Bronchial epithelial cell (primary cell): Measurements from ENCODE around the gene FNBP1. TPM values are rescaled to one million over a fixed set of nuclear protein-coding genes. Genes with fewer than 3 reads are reported as not detected.

Experiments
- DNase-seq: peaks from one replicate; pipeline ENCODE4 v3.0.0-alpha.2; 2010; ENCODE audit warnings: low read depth
- FAIRE-seq: peaks from 2 replicates; lab custom pipeline; 2011; peaks lifted over from hg19 to GRCh38; lab: Jason Lieb, UNC
- H3K27me3 ChIP-seq: 2 replicates; pipeline ENCODE4 v1.5.1; 2011; ENCODE audit warnings: low read length; ENCODE audit not compliant: control insufficient read depth, insufficient read depth
- H3K36me3 ChIP-seq: 2 replicates; pipeline ENCODE4 v1.5.1; 2011; ENCODE audit warnings: low read length; ENCODE audit not compliant: control insufficient read depth, insufficient read depth
- H3K4me3 ChIP-seq: 2 replicates; pipeline ENCODE4 v1.5.1; 2011; ENCODE audit warnings: mild to moderate bottlenecking, low read depth, low read length, control low read depth
- total RNA-seq: library from RNA; depleted of rRNA; stranded (reverse); fragments of >200 nt; gene quantifications from 2 replicates; pipeline ENCODE4 v1.2.1, GENCODE V29; 2014
- TF ChIP-seq, protein P1 (sequence below): IDR thresholded peaks from 2 replicates; pipeline ENCODE4 v1.5.1; 2011; ENCODE audit warnings: mild to moderate bottlenecking, moderate library complexity, low read length, control low read depth, inconsistent platforms; ENCODE audit not compliant: insufficient read depth, severe bottlenecking

The FNBP1 gene
- total RNA-seq, 1 donor from 2014 or later: 13.4 TPM

DNA sequence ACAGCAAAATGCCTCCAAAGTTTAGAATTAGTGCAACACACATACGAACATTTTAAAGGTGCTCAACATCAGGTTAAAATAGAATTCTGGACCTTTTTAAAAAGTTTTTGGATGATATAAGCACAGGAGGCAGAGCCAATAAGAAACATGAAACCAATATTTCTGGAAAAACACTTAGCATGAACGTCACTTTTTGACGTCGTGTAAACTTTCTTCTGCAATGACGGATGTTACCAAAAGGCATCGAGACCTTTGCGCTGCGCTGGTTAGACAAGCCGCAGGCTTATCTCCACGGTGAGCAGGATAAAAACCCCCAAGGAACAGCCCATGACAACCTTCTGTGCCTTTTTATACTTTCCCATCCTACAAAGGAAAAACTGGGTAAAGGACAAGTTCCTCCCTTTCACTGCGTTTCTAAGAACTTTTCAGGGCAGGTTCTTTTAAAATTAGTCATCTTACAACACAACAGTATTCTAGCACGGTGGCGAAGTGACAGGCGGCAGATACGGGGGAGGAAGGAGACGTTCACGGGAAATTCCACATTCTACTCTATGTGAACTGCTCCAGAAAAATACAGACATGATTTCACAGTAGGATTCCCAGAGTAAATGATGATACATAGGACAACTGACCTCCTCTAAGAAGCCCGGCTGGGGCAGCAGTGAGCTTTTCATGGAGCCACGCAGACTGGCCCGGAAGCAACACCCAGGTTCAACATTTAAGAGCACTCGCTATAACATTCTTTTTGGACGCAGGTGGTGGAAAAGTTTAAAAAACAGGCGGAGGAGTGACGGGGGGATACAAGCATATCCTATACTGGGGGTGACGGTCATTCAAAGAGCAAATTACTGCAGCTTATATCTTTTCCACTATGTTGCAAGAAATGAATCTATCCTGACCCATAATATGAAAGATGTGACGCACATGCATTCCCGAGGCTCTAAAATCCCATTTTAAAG, 155.4 kb downstream of the FNBP1 start:
- TF ChIP-seq, protein P1, sequence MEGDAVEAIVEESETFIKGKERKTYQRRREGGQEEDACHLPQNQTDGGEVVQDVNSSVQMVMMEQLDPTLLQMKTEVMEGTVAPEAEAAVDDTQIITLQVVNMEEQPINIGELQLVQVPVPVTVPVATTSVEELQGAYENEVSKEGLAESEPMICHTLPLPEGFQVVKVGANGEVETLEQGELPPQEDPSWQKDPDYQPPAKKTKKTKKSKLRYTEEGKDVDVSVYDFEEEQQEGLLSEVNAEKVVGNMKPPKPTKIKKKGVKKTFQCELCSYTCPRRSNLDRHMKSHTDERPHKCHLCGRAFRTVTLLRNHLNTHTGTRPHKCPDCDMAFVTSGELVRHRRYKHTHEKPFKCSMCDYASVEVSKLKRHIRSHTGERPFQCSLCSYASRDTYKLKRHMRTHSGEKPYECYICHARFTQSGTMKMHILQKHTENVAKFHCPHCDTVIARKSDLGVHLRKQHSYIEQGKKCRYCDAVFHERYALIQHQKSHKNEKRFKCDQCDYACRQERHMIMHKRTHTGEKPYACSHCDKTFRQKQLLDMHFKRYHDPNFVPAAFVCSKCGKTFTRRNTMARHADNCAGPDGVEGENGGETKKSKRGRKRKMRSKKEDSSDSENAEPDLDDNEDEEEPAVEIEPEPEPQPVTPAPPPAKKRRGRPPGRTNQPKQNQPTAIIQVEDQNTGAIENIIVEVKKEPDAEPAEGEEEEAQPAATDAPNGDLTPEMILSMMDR: no peak
- DNase-seq: no peak
- H3K4me3 ChIP-seq: no peak overlapping the region

DNA sequence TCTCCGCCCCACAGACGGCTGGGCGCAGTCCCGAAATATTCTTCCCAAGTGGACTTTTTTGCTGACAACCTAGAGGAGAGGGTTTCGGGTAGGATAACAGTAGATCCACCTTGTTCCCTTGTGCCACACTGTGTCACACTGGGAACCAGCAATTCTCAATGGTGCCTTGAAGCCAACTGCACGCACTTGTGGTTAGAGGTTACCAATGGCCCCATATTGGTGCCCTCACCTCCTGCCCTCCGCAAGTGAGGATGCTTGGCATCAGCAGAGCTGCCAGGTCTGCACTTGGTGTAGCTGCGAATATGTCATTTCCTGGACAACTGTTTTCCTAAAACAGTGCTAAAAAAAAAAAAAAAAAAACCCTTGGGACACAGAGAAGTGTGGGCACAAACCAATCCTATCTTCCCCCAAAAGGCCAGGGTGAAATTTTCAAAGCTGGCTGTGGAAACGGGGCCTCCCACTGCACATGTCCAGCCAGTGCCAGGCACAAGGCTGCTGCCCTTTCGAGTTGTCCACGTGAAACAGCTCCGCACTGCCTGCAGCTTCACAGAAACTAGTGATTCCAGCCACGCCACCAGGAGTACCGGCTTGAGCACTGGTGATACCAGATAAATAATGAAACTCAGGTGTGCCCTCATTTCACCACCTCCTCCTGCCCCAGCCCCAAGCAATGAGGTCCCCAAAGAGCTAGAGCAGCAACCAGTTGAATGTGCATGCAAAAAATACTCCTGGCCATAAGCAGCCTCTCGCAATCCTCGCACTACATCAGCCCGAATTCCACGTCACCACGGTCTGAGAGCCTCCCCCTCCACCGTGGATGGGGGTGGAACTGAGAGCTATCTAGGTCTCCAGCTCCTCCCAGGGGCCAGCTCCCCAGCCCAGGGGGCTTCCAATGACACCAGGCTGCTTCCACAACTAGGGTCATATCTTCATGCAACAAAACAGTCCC, 156.5 kb downstream of the FNBP1 start:
- peaks cover 2% of the 10 kb centered on the region for H3K36me3 ChIP-seq
- H3K27me3 ChIP-seq: no peaks in the 10 kb centered on the region
- DNase-seq (no peak), FAIRE-seq (no peak)
- TF ChIP-seq, protein P1: no peak
- peak overlapping the region; percentile 30 for H3K4me3 ChIP-seq

More for the DNA sequence above, 155.4 kb downstream of the FNBP1 start:
- Histone ChIP-seq H3K27me3 (no peaks in the 10 kb centered on the region), H3K36me3 (peaks cover 2% of the 10 kb centered on the region)
- no peak for FAIRE-seq

GRCh38 chr9:129885670-129886106, 157.3 kb downstream of the FNBP1 start:
- FAIRE-seq (no peak), DNase-seq (peak; percentile 84)
- H3K27me3 ChIP-seq: no peaks in the 10 kb centered on the region
- TF ChIP-seq, protein P1: peak; percentile 98
- H3K4me3 ChIP-seq: peak overlapping the region; percentile 30
- peaks cover 2% of the 10 kb centered on the region for H3K36me3 ChIP-seq

DNA sequence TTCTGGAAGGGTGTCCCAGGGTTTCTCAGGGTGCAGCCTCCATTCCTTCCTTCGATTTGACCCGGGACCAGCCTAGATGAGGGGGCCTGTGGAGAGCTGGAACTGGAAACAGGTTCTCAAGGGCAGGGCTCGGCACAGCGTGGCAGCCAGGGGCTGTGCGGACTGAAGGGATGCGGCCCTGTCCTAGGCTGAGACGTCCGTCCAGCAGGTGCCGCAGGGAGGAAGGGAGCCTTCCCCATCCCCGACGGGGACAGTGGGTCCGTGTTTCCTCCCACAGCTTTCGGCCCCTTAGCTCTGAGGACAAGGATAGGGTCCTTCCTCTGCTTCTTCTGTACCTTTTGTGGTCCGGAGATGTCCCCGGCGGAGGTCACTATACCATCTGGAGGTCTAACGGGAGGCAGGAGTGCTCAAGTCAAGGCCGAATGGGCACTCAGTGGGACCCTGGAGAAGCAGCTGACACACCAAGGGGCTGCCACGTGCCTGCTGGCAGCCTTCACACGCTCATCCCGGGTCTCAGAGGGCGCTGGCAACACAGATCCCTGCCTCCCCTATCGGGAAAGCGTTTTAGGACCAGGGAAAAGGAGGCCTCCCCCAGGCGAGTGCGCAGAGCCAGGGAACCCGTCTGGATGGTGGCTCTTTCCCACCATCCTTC, 157.8 kb downstream of the FNBP1 start:
- FAIRE-seq: no peak
- Histone ChIP-seq H3K27me3 (no peaks in the 10 kb centered on the region), H3K4me3 (peak overlapping the region; percentile 15), H3K36me3 (peaks cover 5% of the 10 kb centered on the region)
- TF ChIP-seq, protein P1: peak; percentile 46
- DNase-seq: no peak
